Stimulated activated CD4-positive, alpha-beta T cell treated with anti-CD3 and anti-CD28 coated beads, Interleukin-2, amount 100 ng/mL, for 4 hours (primary cell): ENCODE measurements around the gene ARHGAP10.
"Not testable (repeated sequence)": the region's sequence is repeated elsewhere in the genome, so short reads cannot be mapped to it uniquely, and the experiment has no call there.

Experiments used
- DNase-seq: peaks from one replicate; pipeline ENCODE4 v3.0.0-alpha.2; 2020; ENCODE audit warnings: low read depth

Gene ARHGAP10

DNA sequence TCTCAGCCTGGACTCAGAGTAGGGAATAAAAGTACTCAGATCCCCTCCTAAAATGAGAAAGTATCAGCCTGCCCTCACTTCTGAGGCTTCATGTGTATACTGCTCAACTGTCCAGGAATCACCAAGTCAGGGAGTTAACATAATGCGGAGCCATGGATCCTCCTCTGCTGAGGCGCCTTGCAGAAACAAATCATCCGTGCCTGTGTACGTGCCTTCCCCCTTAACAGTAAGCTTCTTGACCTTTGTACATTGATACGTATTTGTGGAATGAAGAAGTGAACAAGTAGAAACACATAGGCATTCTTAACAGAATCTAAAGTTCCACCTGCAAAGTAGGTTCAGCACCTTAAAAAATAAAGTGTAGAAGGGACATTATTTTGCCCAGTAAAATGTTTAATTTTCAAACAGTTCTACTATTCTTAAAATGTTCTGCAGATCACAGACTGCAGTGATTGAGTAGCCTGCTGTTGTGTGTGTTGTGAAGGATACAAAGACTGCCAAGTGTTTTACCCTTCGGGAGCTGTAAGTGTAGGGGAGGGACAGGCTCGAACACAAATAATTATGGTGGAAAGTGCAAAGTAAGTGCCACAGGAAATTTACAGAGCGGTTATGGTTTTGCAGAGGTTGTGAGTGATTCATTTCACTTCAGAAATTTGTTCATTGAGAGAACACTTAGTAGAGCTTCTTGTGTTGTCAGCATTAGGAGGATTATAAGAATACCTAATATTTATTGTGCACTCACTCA, 61.9 kb downstream of the ARHGAP10 start:
- DNase-seq: no peak

DNA sequence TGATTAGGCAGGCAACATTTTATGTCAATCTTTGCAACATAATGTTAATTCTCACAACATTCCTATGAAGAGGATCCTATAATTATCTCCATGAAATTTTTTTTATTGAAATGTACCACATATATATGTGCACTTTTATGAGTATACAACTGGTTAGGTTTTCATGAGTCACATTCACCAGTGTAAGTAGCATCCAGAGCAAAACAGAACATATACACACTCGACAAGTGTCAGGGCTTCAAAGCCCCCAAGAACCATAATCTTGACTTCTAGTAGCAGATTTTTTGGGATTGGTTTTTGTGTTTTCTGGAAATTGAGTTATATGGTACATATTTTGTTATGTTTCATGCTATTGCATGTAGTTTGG, 62.4 kb downstream of the ARHGAP10 start:
- DNase-seq: no peak

DNA sequence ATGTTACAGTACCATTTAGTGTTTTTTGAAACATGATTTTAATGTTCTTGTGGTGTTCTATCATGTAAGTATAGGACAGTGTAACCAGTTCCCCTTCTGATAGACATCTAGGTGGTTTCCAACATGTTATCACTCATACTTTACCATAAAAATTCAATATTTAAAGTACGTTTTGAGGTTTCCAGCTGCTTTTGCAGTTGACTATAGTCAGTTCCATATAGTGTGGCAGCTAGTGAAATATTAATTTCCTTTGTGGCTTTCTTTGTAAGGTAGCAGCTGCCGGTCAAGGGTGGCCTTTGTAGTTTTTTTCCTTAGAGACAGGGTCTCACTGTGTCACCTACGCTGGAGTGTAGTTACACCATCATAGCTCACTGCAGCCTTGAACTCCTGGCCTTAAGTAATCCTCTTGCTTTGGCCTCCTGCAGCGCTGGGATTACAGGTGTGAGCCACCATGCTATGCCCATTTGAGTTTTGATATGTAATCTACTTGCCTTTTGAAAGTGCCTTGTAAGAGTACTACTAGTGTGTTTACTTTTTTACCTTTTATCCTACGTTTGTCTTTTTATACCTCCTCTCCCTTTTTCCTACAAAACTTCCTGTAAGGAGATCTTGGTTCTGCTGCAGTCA, 63.0 kb downstream of the ARHGAP10 start:
- no peak for DNase-seq

DNA sequence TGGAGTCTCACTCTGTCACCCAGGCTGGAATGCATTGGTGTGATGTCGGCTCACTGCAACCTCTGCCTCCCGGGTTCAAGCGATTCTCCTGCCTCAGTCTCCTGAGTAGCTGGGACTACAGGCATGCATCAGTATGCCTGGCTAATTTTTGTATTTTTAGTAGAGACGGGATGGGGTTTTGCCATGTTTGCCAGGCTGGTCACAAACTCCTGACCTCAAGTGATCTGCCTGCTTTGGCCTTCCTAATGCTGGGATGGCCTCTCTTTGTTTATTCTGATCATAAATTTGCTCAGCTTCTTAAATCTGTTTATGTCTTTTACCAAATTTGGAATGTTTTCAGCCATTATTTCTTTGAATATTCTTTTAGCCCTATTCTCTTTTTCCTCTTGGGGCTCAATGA, 67.2 kb downstream of the ARHGAP10 start:
- not testable (repeated sequence) for DNase-seq

DNA sequence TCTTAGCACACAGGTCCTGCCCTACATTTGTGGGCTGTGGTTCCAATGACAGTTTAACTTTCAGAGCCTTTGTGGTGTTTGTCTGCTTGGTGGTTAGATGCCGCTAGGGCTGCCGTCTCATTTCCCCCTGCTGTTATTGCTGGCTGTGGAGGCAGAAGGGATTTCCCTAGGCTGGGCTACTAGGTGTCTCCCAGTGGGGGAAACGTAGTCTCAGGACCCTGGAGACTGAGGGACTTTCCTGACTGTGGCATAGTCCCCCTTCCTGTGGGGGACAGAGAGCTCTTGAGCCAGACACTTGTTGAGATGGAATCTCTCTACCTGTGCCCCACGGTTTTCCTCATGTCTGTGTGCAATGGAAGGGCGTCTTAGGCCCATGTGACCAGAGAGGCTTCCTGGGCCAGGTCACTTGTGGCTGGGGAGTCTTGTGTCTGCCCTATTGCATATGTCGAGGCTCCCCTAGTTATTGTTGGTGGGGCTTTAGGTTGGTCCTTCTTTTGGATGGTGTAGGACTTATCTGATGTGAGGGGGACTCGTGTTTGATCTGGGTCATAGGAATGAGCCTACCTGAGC, 68.2 kb downstream of the ARHGAP10 start:
- DNase-seq: peak; percentile 1

DNA sequence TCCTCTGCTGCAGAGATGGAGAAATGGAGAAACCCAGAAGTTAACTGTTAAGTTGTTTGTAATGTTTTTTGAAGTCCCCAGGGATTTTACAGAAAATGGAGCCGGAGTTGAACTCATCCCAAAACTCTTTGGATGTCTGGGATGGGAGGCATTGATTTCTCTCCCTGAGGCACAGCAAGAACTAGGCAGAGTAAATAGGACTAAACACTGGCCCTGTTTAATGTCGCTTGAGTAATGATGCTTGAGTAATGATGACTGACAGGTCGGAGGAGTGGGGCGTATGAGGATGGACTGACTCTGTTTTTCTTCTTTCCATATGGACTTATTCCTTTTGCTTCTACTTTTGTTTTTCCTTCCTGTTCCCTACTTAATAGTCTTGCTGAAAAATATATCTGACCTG, 69.9 kb downstream of the ARHGAP10 start:
- no peak for DNase-seq

DNA sequence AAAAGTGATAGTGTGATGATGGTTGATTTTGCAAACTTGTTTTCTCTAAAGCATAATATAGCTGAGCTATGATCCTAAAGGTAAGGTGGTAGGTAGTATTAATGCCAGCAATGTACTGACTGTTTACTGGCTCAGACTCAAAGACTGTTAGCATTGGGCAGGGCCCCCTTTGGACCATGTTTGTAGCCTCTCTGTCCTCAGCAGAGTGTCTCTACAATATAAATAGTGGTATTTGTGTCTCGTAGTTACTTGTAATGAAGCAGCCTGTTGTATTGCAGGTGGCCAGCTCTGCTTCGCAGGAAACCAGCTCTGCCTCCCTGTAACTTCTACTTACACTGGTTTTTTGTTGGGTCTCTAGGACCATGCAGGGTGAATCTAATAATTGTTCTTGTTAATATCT, 70.5 kb downstream of the ARHGAP10 start:
- no peak for DNase-seq

DNA sequence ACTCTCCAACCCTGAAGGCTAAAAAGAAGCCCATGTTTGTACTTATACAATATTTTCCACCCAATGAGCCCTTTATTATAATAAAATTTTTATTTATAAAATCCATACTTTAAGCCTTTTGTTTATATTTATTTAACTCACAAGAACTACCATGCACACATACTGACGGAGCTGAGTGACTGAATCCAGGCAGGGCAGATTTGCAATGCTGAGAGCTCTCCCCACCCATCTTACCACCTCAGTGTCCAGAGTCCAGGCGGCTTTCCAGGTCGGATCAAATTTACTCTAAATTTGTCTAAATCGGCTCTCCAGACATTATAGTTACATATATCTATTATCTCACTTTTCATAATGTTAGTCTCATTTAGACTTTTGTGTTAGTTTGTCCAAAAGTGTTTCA, 74.1 kb downstream of the ARHGAP10 start:
- no peak for DNase-seq

DNA sequence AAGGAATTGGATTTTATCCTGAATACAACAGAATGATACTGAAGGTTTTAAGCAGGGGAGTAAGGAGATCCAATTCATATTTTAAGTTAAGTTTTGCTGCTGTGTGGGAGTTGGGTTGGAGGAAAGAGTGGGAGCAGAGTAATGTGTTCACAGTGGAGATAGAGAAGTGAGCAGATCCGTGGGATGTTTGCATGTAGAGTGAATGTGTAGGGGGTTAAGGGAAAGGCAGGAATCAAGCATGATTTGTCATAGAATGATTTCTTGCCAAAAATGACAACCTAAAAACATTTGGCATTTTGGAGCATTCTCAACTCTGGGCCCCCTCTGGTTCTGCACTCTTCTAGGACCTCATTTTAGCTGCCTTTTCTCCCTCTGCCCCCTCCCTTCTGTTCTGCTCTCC, 76.6 kb downstream of the ARHGAP10 start:
- DNase-seq: no peak

DNA sequence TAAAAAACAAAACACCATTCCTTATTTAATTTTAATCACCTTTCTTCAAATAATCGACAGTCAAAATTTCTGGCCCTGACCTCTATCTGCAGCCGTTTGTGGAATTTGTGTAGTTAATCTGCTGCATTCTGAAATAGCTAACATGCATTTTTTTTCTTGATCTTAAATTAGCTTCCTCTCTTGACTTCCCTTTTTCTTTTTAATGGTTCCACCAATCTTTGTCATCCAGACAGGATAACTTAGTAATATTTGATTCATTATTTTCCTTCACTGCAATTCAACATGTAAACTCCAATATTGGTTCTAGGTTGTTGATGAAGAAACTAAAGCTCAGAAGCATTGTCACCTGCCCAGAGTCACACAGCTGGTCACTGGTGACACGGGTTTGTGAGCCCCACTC, 77.3 kb downstream of the ARHGAP10 start:
- DNase-seq: no peak

DNA sequence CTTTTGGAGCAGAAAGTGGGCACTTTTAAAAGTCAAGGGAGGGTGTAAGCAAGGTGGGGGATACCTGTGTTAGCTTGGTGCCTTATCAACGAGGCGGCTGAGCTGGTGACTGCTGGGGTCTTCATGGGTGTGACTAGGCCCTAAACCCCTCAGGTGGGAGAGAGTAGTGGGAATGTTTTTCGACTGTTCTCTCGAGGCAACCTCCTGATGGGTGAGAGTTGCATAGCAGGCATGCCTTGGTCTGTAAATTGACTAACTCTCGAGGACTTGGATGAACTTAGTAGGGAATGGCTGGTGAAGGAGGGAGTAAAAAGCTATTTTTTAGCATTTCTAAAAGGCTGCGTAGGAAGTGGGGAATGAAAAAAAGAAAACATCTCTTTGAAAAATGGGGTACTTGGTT, 80.0 kb downstream of the ARHGAP10 start:
- DNase-seq: no peak

DNA sequence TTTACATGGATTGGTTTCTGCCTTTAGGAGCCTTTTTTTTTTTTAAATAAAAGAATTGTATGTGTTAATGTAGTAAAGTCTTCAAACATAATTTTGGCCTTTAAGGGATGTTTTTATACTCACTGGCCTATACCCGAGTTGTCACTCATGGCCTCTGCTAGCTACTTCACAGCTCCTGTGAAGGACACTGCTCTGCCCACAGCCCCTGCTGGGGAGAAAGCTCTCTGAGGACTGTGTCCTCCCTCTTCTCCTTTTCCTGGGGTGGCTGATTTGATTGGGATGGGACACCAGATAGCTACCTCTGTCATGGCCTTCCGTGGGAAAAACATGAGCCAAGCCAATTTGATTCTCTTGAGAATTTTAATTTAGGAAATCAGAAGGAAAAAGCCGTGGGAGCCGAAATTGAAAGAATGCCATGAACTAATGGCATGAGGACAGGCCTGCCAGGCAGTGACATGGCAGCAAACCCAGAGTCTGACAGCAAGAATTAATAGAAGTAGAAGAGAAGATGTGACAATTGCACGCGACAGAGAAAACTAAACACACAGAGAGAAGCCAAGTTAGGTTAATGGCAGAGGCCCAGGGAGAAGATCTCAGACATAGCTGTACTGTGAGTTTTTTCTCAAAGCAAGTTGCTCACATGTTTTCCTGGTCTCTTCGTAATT, 81.4 kb downstream of the ARHGAP10 start:
- no peak for DNase-seq

DNA sequence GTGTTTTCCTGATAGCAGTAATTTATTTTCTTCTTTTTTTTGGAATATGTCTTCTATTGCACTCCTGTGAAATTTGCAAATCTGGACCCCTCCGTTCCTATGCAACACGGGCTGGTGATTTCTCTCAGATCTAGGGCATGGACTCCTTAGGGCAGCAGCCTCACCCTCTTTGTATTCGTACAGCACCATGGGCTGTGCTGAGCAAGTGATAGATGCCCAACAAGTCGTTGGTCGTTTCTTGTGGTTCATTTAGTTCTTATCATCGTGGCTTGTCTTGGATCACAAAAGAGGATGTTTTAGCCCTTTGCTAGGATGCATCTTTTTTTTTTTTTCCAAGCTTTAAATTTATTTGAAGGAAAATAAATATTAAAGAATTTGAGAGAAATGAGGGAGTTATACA, 82.1 kb downstream of the ARHGAP10 start:
- no peak for DNase-seq

DNA sequence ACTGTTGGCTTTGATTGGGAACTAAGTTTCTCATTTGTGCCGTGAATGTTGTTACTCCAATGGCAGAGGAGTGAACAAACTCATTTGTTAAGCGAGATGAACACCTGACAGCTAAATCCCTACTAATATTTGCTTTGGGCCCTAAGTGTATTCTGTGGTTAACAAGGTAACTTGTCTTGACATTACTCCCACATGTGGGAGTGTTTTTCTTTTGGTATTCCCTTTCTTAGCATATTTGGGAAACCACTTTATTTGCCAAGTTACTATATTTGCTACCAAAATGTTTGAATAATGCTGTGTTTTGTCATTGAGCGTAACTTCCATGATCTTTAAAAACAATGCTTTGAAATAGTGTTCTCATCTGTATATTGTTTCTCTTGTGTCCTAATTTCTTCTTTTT, 82.5 kb downstream of the ARHGAP10 start:
- no peak for DNase-seq

DNA sequence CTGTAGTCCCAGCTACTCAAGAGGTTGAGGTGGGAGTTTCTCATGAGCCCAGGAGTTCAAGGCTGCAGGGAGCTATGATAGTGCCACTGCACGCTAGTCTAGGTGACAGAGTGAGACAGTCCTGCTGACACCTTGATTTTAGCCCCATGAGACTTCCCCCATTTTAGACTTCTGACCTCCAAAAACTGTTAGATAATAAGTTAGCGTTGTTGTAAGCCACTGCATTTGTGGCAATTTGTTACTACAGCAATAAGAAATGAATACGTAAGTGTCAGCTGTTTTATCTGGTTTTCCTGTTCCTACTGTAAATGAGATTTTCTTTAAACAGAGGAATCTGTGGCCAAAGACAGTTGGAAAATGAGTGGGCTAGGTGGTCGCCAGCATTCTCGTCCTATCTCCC, 83.9 kb downstream of the ARHGAP10 start:
- DNase-seq: no peak

DNA sequence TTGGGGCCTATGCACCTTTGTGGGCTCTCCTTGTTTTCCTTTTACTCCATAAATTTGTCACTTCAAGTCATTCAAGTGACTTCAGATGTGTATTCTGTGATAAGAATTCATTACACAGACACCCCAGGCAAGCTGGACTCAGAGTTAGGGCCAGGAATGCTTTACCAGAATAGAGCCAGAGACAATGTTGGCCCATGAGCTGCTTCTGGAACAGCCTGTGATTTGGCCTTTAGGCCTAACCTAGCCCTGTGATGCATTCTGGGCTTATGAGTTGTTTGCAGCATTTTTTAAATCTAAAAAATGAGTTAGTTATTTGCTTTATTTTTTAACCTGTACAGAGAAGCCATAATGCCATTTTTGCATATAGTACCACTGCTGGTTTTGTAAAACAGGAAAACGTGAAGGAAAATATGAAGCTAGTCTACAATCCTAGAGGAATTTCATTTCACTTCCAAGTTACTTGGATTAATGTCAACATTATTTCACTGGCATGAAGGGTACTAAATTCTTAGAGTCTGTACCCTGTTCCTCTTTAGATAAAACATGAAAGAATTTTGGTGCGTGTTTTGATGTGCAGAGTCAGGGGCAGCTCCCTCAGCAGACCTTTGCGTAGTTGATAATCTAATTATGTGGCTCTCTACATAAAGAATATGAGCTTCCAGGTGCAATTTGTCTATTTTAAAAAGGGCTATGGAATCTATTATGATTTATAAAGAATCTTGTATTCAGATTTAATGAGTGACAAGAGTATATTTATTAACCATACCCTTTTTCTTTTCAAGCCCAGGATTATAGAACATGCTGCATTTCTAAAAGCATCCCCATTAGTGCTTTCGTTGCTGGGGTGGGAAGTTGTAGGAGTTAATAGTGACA, 84.7 kb downstream of the ARHGAP10 start:
- DNase-seq: no peak

DNA sequence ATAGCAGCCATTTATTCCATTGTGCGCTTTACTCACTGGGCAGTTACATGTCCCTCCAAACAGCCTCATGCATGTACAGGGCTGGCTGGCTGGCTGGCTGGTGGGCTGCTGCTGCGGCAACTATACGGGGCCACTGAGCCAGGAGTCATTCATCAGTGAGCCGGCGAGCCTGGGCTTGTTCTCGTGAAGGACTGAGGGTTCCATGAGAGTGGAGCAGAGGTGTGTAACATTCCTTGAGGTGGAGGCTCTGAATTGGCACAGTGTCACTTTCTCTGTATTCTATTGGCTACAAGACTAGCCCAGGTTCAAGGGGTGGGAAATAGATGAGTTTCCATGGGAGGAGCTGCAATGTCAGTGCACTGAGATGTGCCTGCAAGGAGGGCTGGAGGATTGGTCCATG, 89.1 kb downstream of the ARHGAP10 start:
- no peak for DNase-seq

DNA sequence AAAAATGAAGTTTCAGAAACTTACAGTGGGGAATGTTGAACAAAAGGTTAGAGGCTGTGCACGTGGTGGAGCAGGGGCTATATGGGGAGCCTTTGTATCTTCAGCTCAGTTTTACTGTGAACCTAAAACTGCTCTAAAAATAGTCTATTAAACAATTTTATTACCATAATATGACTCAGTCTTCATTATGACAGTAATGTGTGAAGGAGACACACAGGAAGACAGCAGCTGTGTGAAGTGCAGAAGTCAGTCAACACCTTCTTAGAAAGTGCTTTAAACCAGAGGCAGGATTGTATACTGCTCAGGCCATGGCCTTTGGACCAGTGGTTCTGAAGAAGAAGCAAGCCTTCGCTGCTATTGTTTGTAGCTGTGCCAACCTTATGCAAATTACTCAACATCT, 89.7 kb downstream of the ARHGAP10 start:
- no peak for DNase-seq

DNA sequence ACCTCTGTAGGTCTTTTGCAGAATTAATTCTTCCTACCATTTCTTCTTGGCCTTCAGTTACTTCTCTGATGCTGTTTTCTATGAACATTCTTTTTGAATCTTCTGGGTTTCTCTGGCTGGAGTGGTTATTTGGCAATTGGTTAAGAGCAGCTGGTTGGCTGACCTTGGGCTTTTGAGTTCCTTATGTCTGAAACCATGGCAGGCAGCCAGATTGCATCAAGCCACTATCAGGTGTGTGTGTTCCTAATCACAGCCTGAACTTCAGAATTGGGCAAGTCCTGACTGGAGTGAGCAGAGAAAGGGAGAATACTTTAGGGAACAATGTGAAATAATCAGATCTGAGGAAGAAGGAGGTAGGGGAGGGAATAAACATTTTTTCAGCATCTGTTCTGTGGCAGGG, 90.2 kb downstream of the ARHGAP10 start:
- DNase-seq: no peak

DNA sequence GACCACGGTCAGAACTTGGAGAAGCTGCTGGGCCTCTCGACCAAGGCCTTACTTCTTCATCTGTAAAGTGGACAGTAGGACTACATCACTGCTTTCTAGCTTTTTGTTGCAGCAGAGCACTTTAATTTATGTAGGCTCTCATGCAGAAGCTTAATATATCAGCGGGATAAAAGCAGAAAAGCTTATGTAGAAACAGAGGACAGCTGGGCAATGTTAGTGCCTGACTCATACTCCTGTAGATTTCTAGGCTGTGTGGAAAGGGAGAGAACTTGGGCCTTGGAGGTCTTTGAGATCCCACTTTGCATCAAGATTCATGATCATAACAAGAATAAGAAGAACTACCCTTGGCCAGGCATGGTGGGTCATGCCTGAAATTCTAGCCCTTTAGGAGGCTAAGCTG, 91.2 kb downstream of the ARHGAP10 start:
- no peak for DNase-seq

DNA sequence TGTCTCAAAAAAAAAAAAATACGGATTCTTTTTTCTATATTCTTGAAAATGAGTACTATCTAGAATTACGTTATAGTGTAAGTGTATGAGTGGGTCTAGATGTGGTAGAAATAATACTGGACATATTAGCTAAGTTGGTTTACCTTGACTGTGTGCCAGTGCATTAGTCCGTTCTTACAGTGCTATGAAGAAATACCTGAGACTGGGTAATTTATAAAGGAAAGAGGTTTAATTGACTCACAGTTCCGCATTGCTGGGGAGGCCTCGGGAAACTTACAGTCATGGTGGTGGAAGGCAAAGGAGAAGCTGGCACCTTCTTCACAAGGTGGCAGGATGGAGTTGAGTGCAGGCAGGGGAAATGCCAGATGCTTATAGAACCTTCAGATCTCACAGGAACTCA, 92.4 kb downstream of the ARHGAP10 start:
- DNase-seq: no peak

DNA sequence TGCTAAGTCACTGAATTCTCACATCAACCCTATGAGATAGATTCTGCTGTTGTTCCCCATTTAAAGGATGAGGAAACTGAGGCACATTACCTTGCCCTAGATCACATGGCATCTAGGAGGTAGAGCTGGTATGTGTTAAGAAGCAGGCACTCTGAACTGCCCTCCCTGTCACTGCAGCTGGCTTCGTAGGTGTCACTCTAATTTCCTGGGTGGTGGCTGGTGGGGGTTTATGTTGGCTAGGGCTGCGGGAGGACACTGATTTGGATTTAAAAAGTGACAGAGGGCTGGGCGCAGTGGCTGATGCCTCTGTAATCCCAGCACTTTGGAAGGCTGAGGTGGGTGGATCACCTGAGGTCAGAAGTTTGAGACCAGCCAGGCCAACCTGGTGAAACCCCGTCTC, 93.0 kb downstream of the ARHGAP10 start:
- no peak for DNase-seq
